Mesendoderm (in vitro differentiated cells): ENCODE results near the gene JCAD.
"Not testable (repeated sequence)": the region's sequence is repeated elsewhere in the genome, so short reads cannot be mapped to it uniquely, and the experiment has no call there.

Experiments used
- DNase-seq: peaks from one replicate; pipeline ENCODE4 v3.0.0; 2013
- H2AK5ac ChIP-seq: 2 replicates; pipeline ENCODE4 v1.6.1; 2013; ENCODE audit warnings: low read length, inconsistent platforms
- H2BK120ac ChIP-seq: 2 replicates; pipeline ENCODE4 v1.6.1; 2013; ENCODE audit warnings: low read depth, mild to moderate bottlenecking, low read length, moderate library complexity, mixed read lengths
- H2BK15ac ChIP-seq: replicated peaks from 2 replicates; pipeline ENCODE4 v1.6.1; 2013; ENCODE audit warnings: low read depth, mild to moderate bottlenecking, moderate library complexity
- H2BK5ac ChIP-seq: 2 replicates; pipeline ENCODE4 v1.6.1; 2013; ENCODE audit warnings: low read length, inconsistent platforms
- H3K18ac ChIP-seq: 2 replicates; pipeline ENCODE4 v1.6.1; 2013; ENCODE audit warnings: mild to moderate bottlenecking, low read length, mixed read lengths
- H3K23ac ChIP-seq: one replicate; pipeline ENCODE4 v1.6.1; 2013; ENCODE audit warnings: low read length
- H3K27ac ChIP-seq: 2 replicates; pipeline ENCODE4 v1.5.1; 2013; ENCODE audit warnings: low read depth, mild to moderate bottlenecking, inconsistent platforms, low read length, moderate library complexity
- H3K27me3 ChIP-seq: 2 replicates; pipeline ENCODE4 v1.6.1; 2013; ENCODE audit warnings: low read length, control low read depth, mild to moderate bottlenecking, inconsistent platforms; ENCODE audit not compliant: insufficient read depth, poor library complexity
- H3K36me3 ChIP-seq: 2 replicates; pipeline ENCODE4 v1.6.1; 2013; ENCODE audit warnings: low read length, inconsistent platforms; ENCODE audit not compliant: control insufficient read depth, insufficient read depth
- H3K4ac ChIP-seq: one replicate; pipeline ENCODE4 v1.6.1; 2013; ENCODE audit warnings: low read depth, mild to moderate bottlenecking, low read length, moderate library complexity
- H3K4me1 ChIP-seq: 2 replicates; pipeline ENCODE4 v1.6.1; 2013; ENCODE audit warnings: low read depth, low read length, inconsistent platforms; ENCODE audit not compliant: control insufficient read depth
- H3K4me2 ChIP-seq: 2 replicates; pipeline ENCODE4 v1.6.1; 2013; ENCODE audit warnings: low read length
- H3K4me3 ChIP-seq: 2 replicates; pipeline ENCODE4 v1.5.1; 2013; ENCODE audit warnings: mild to moderate bottlenecking, low read length
- H3K56ac ChIP-seq: one replicate; pipeline ENCODE4 v1.6.1; 2013; ENCODE audit warnings: low read length
- H3K79me1 ChIP-seq: 2 replicates; pipeline ENCODE4 v1.6.1; 2013; ENCODE audit warnings: low read length, inconsistent platforms
- H3K79me2 ChIP-seq: 2 replicates; pipeline ENCODE4 v1.6.1; 2013; ENCODE audit warnings: mild to moderate bottlenecking, low read length; ENCODE audit not compliant: control insufficient read depth, insufficient read depth
- H3K9ac ChIP-seq: 2 replicates; pipeline ENCODE4 v1.6.1; 2013; ENCODE audit warnings: low read length, inconsistent platforms
- H4K5ac ChIP-seq: one replicate; pipeline ENCODE4 v1.6.1; 2013; ENCODE audit warnings: low read length
- H4K8ac ChIP-seq: one replicate; pipeline ENCODE4 v1.6.1; 2013; ENCODE audit warnings: low read depth, mild to moderate bottlenecking, control low read depth, low read length, moderate library complexity
- WGBS: extraction: QIAGEN DNeasy Blood & Tissue Kit; methylation state at CpG from one replicate; pipeline ENCODE4 v1.1.7; 2013; ENCODE audit warnings: low lambda C conversion rate, missing lambda C conversion rate; ENCODE audit not compliant: insufficient coverage; ENCODE audit errors: extremely low coverage; 5-methylcytosine and 5-hydroxymethylcytosine counted together

JCAD gene

DNA sequence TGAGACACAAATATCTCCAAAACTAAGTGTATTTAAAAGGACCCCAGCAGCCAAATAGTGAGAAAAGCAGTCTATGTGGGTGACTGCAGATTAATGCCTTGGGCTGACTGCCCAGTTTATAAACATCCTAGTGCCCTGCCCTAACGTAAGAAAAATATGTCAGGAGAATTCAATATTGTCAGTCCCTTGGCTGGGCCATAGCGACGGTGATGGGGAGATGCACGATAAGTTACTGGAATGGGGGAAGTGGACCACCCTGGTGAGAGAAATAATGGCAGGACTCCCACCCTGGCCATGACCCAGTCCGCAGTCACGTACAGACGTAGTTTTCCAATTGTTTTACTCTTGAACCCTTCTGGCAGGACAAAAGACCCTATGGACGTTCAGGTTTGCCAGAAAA, 48.0 kb downstream of the JCAD start:
- Histone ChIP-seq H2BK5ac (no peak overlapping the region), H2AK5ac (no peak overlapping the region), H4K8ac (no peak overlapping the region), H3K79me1 (no peaks in the 10 kb centered on the region), H3K18ac (no peak overlapping the region), H3K36me3 (no peaks in the 10 kb centered on the region), H3K79me2 (no peaks in the 10 kb centered on the region), H3K4ac (no peak overlapping the region), H2BK15ac (no peak overlapping the region), H3K56ac (no peak overlapping the region), H3K4me1 (no peaks in the 10 kb centered on the region), H3K27me3 (no peaks in the 10 kb centered on the region), H3K27ac (no peak overlapping the region), H3K9ac (no peak overlapping the region), H4K5ac (no peak overlapping the region), H3K4me2 (no peak overlapping the region), H2BK120ac (no peak overlapping the region), H3K4me3 (no peak overlapping the region), H3K23ac (no peak overlapping the region)
- DNase-seq: no peak
- no CpG with 5 or more reads among the region's 8 CpGs for WGBS

DNA sequence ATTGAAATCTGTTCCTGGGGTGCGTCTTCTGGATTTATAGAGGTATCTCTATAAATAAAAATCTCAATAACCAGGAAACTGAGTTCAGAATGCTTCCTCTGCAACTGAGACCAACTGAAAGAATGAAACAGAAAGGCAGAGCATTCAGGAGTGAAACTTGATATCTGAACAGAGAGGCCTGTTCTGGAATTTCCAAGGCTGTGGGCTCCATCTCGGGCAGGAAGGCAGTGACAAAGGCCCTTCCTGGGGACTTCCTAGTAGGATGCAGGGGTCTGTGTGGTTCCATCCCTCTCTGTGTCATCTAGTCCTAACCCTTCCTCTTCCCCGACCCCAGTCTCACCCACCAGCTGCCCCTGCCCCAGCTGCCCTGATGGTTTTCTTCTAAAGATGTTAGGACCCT, 52.0 kb downstream of the JCAD start:
- no CpG with 5 or more reads among the region's 3 CpGs for WGBS
- H3K18ac ChIP-seq: no peak overlapping the region
- no peak overlapping the region for H2AK5ac ChIP-seq
- H4K5ac ChIP-seq: no peak overlapping the region
- no peaks in the 10 kb centered on the region for H3K27me3 ChIP-seq
- H3K79me2 ChIP-seq: no peaks in the 10 kb centered on the region
- H3K27ac ChIP-seq: no peak overlapping the region
- no peaks in the 10 kb centered on the region for H3K4me1 ChIP-seq
- H3K4ac ChIP-seq: no peak overlapping the region
- H3K4me2 ChIP-seq: no peak overlapping the region
- no peak overlapping the region for H3K56ac ChIP-seq
- no peak overlapping the region for H3K9ac ChIP-seq
- no peak overlapping the region for H2BK120ac ChIP-seq
- no peak overlapping the region for H3K23ac ChIP-seq
- no peaks in the 10 kb centered on the region for H3K79me1 ChIP-seq
- no peak for DNase-seq
- no peak overlapping the region for H2BK5ac ChIP-seq
- no peak overlapping the region for H2BK15ac ChIP-seq
- no peak overlapping the region for H4K8ac ChIP-seq
- H3K4me3 ChIP-seq: no peak overlapping the region
- H3K36me3 ChIP-seq: no peaks in the 10 kb centered on the region

DNA sequence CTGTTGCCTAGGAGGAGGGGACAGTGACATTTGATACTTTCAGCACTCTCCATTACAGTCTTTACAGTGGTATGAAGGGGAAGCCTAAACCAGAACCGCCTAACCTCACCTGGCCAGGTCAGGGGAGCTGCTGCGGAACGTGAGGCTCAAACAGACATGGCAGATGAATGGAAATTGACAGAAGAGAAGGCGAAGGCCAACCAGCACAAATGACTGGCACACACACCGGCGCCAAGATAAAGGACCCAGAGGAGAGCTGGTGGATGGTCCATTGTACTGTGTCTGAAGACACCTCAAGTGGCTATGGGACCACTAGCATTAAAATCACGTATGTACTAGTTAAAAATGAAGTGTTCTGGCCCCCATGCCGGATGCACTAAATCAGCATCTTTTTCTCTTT, 53.0 kb downstream of the JCAD start:
- Histone ChIP-seq H2AK5ac (no peak overlapping the region), H3K4me2 (no peak overlapping the region), H4K8ac (no peak overlapping the region), H3K4me3 (no peak overlapping the region), H2BK120ac (no peak overlapping the region), H3K4ac (no peak overlapping the region), H2BK15ac (no peak overlapping the region), H3K56ac (no peak overlapping the region), H3K27ac (no peak overlapping the region), H3K9ac (no peak overlapping the region), H2BK5ac (no peak overlapping the region), H3K79me2 (no peaks in the 10 kb centered on the region), H3K4me1 (no peaks in the 10 kb centered on the region), H3K36me3 (no peaks in the 10 kb centered on the region), H4K5ac (no peak overlapping the region), H3K23ac (no peak overlapping the region), H3K79me1 (no peaks in the 10 kb centered on the region), H3K27me3 (no peaks in the 10 kb centered on the region), H3K18ac (no peak overlapping the region)
- WGBS: no CpG with 5 or more reads among the region's 8 CpGs
- no peak for DNase-seq

DNA sequence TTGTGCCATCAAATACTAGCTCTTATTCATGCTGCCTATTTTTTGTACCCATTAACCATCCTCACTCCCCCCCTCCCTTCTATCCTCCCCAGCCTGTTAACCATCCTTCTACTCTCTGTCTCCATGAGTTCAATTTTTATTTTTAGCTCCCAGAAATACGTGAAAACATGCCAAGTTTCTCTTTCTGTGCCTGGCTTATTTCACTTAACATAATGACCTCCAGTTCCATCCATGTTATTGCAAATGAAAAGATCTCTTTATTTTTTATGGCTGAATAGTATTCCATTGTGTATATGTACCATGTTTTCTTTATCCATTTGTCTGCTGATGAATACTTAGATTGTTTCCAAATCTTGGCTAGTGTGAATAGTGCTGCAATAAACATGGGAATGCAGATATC, 54.3 kb downstream of the JCAD start:
- H4K5ac ChIP-seq, H3K23ac ChIP-seq, H2BK120ac ChIP-seq, H3K79me1 ChIP-seq, DNase-seq, H2BK15ac ChIP-seq, H3K4ac ChIP-seq, H4K8ac ChIP-seq, H3K4me1 ChIP-seq, H3K4me2 ChIP-seq, H3K27ac ChIP-seq, H3K27me3 ChIP-seq, H2AK5ac ChIP-seq, H3K4me3 ChIP-seq, H3K79me2 ChIP-seq, H3K18ac ChIP-seq, H3K56ac ChIP-seq, H2BK5ac ChIP-seq, H3K9ac ChIP-seq, H3K36me3 ChIP-seq: not testable (repeated sequence)
- WGBS: no CpG with 5 or more reads among the region's 1 CpG

DNA sequence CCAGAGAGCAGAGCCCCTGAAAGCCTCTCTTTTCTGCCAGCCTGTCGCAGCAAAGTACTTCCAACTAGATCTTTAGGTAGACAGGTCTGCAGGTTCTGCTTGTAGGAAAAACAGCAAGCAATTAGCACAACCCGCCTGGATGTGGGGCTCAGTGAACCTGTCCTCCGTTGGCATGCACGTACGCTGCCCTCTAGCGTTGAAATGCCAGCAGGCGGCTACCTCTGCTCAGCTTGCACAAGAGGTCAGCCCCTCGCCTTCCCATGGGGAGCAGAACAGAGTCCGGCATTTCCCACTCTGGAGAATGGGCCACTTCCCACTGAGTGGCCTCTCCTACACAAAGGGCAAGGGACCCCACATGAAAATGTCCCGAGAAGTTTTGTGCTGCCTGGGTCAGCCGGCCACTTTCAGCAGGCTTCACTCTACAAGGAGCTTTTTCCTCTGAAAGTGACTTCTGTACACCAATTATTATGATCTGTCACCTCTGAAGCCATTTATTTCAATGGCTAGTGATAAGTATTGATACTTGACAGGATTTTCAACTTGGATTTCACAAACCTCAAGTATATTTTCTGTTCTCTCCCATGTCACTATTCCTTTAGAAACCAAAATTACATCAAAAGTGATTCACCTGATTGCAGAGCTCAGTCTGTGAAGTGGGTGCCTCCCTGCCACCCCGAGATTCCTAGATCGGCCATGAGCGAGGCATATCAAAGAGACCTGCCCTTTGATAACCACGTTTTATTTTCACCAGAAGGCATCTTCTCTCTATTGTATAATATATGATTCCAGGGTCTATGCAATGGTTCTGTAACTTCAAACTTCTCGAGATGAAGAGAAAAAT, 56.7 kb downstream of the JCAD start:
- Histone ChIP-seq H4K8ac (no peak overlapping the region), H3K9ac (no peak overlapping the region), H3K4ac (no peak overlapping the region), H3K18ac (no peak overlapping the region), H2BK120ac (no peak overlapping the region), H3K36me3 (no peaks in the 10 kb centered on the region), H2AK5ac (no peak overlapping the region), H2BK15ac (no peak overlapping the region), H3K56ac (no peak overlapping the region), H4K5ac (no peak overlapping the region), H3K27me3 (no peaks in the 10 kb centered on the region), H3K79me1 (no peaks in the 10 kb centered on the region), H3K4me1 (no peaks in the 10 kb centered on the region), H3K23ac (no peak overlapping the region), H2BK5ac (no peak overlapping the region), H3K4me3 (no peak overlapping the region), H3K79me2 (no peaks in the 10 kb centered on the region), H3K4me2 (no peak overlapping the region), H3K27ac (no peak overlapping the region)
- no CpG with 5 or more reads among the region's 16 CpGs for WGBS
- DNase-seq: peak; percentile 91
